Cardiac fibroblast (primary cell): ENCODE results near the gene SREBF2.

Source experiments
- DNase-seq, 2 donors: peaks; one replicate each; pipeline versions ENCODE4 v3.0.0 to v3.0.0-alpha.2; 2010; ENCODE audit warnings: low read depth in 2 of 2
- H3K4me3 ChIP-seq, 2 donors: replicated peaks in 1 of 2; 1 replicate in 1 of 2; 2 replicates in 1 of 2; pipeline ENCODE4 v1.5.1; 2011; ENCODE audit warnings: low read depth in 2 of 2, low read length in 2 of 2, mild to moderate bottlenecking in 2 of 2, moderate library complexity in 1 of 2
- CTCF ChIP-seq: IDR thresholded peaks from one replicate; pipeline ENCODE4 v1.5.1; 2011; ENCODE audit warnings: low read depth, mild to moderate bottlenecking, low read length, inconsistent platforms

SREBF2 gene

DNA sequence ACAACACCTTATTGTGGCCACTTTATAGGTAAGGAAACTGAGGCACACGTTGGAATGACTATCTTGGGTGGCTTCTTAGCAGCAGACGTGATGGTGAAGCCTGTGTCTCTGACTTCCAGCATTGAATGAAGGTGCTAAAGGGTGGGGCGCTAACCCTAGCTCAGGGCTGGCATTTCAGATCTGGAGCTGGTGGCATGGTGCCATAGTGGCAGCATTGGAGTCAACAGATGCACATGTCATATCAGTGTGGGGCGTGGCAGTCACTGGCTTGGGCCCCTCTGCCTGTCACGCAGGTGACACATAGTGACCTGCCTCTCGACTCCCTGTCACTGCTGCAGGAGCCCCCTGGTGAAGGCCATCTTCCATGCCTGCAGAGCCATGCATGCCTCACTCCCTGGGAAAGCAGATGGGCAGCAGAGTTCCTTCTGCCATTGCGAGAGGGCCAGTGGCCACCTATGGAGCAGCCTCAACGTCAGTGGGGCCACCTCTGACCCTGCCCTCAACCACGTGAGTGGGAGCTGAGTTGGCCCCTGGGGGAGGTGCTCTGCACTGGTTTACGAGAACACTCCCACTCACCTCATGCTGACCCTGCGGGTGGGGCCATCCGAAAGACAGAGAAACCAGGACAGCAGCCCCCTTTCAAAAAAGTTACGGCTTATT, 67.2 kb downstream of the SREBF2 start:
- H3K4me3 ChIP-seq, result no peak overlapping the region
- no peak for DNase-seq
- TF ChIP-seq CTCF, result no peak

DNA sequence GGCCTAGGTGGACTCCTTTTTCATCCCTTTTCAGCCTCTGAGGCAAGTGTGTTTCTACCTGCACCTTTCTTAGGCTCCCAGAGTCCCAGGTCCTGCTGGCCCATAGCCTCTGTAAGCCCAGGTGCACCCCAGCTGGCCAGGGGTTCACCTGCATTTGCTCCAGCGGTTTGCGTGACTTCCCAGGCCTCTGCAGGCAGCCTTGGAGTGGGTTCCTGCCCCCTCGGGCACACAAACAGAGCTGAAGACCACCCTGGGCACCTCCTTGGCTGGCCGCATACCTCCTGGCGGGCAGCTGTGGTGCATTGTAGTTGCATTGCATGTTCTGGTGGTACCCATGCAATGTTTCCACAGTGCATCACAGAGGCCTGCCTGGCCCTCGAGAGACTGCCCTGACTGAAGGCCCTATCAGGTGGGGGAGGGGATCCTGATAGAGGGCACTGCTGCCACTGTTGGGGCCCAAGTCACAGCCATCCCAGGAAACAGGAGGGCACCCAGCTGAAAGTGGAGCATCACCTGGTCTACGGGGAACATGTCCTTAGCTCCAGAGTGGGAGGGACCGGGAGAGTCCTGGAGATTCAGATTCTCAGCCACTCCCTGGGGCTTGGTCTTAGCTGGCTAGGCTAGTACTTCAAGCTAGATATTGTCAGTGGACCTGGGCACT, 67.9 kb downstream of the SREBF2 start:
- TF ChIP-seq CTCF, result no peak
- H3K4me3 ChIP-seq, result no peak overlapping the region
- DNase-seq, result no peak

DNA sequence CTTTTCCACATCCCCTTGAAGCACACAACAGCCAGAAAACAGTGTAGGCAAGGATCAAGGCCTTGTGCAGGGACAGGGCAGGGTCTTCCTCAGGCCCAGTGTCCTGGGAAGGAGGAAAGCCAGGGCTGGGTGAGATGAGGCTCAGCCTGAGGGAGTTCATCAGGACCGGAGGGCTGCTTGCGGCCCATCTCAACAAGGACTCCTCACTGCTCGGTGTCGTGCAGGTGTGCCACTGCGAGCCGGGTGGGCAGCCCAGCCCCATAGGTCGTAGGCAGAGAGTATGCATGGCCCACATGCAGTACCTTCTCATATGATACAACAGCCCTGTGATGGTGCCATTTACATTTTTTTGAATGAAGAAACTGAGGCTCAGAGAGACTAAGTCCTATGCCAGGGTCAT, 69.1 kb downstream of the SREBF2 start:
- no peak overlapping the region for H3K4me3 ChIP-seq
- TF ChIP-seq CTCF, result no peak
- DNase-seq, result no peak

- no peak for TF ChIP-seq CTCF
- DNase-seq, result no peak
These were observed 70.1 kb downstream of the SREBF2 start for GRCh38 chr22:41902932-41903421.

DNA sequence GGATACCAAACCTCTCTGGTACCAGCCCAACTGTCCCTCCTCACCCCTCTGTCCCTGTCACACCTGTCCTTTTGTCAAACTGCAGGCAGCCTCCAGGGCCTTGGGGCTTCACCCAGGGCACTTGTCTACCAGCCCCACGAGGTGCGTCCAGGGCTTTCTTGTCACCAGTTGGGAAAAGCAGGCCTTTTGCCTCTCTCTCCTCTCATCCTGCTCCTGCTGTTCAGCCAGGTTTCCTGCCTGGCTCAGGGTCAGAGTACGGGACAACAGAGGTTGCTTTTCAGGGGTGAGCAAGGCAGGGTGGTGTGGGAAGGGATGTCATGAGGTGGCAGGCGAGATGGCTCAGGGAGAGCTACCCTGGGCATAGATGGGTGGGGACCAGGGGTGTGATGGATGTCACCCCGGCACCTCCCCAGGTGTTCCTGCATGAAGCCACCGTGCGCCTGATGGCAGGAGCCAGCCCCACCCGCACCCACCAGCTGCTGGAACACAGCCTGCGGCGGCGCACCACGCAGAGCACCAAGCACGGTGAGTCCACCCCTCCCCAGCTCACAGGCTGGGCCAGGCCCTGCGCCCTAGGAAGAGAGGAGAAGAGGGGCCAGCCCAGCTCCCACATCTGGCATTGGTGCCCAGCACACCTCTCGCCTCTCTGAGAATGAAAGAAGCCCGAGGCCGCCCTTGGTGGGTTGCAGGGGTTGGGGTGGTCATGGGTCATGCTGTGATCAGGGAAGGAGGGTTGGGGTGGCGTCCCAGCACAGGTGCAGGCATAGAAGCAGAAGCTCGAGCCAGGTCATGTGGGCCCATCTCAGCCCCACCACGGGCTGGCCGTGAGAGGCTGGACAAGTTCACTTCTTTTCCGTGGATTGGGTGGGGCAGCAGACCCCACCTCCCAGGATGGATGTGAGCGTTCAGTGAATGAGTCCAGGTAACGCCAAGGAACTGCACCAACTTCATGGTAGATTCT, 71.8 kb downstream of the SREBF2 start:
- H3K4me3 ChIP-seq, result no peak overlapping the region
- no peak for TF ChIP-seq CTCF
- DNase-seq, result no peak

More at GRCh38 chr22:41902932-41903421, 70.1 kb downstream of the SREBF2 start:
- H3K4me3 ChIP-seq, result no peak overlapping the region

DNA sequence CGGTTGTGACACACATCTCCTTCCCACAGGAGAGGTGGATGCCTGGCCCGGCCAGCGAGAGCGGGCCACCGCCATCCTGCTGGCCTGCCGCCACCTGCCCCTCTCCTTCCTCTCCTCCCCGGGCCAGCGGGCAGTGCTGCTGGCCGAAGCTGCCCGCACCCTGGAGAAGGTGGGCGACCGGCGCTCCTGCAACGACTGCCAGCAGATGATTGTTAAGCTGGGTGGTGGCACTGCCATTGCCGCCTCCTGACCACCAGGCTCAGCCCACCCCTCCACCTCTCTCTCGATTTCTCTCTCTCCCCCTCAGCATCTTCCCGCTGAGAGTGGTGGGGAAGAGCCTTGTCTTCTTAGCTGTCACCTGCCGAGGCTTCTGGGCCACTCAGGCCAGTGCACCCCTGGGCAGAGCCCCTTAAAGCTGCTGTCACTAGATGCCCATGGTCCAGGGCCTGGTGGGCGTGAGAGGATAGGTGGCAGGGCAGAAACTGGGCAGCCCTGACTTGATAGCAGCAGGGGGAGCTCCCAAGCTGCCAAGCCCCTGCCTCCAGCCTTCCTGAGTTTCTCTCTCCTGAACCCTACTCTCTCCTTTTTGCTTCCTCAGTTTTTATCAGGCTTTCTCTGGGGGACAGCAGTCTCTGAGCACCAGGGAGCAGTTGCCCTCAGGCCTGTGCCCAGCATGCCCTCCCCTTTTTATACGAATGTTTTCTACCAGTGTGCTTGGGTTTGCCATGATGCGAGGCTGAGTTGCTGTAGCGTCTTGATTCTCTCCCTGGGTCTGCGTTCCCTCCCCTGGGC, 72.7 kb downstream of the SREBF2 start:
- no peak overlapping the region for H3K4me3 ChIP-seq
- DNase-seq, result no peak
- no peak for TF ChIP-seq CTCF
